HG03565 (cell line): ENCODE results near the gene MDP1.
"Not testable (repeated sequence)": the region's sequence is repeated elsewhere in the genome, so short reads cannot be mapped to it uniquely, and the experiment has no call there.

Source experiments
- ATAC-seq: cut with Tn5 transposase; IDR thresholded peaks from one replicate; pipeline ENCODE4 v1.9.1; 2021; ENCODE audit warnings: mild to moderate bottlenecking, moderate library complexity; ENCODE audit not compliant: unreplicated experiment

The MDP1 gene

DNA sequence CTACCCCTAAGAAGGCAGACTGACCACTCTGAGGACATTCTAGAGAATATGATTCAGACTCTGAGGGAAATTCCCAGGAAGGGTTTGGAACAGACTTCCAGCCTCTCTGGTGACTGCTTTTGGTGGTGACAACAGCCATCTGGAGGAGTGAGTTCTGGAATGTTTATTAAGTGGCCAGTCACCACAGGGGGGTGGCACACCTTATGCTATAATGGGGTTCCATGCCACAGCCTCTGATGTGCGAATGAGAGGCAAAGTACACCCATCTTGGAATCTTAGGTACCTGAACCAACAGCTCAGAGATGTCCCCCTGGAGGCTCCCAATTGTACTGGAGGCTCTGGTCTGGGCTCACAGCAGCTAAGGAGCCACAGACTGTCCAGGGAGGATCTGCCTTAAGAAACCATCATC lies 36.0 kb upstream of the MDP1 start:
- no peak for ATAC-seq

DNA sequence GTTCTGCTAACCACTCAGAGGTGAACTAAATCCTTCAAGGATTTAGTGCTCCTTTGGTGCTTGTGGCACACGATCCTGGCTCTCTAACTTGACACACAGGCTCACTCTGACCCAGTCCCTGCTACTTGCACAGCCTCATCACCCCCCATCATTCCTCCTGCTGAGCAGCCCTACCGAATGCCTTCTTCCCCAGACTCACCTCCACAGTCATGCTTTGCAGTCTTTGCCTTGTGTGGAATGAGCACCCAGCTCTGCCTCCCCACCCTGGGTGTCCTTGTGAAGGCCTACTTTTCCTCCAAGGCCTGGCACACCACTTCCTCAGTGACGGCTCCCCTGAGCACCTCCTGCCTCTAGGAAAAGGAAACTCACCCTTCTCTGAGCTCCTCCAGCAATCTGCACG lies 34.5 kb upstream of the MDP1 start:
- no peak for ATAC-seq

DNA sequence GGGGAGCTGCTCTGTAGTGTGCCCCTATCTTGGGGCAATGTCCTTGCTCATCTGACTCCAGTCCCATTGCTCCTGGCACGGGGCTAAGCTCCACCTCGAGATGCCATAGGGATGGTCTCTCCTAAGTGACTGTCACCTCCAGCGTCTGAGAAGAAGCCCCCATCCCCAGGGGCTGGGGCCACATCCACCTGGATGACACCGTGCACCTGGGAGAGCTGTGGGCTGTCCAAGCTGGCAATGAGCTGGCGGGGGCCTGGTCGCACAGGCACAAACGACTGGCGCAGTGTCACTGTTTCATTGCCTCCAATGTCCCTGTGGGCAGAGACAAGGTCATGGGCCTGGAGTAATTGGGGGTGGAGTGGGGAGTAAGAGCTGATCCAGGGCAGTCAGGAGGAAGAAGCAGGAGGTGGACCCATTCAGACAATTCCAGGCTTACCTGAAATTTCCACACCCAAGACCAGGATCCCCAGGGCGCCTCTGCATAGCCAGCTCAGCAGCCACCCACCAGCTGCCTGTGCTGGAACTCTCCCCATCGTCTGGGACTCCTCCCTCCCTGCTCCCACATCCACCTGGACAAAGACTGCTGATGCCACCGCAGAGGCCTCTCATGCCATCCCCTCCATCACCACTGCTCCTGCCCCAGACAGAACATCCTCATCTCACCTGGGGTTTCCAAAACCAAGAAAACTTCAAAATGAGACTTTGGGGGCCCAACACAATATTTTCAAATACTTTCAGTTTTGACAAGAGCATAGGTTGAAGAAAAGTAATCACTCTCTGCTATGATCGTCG lies 33.6 kb upstream of the MDP1 start:
- no peak for ATAC-seq

DNA sequence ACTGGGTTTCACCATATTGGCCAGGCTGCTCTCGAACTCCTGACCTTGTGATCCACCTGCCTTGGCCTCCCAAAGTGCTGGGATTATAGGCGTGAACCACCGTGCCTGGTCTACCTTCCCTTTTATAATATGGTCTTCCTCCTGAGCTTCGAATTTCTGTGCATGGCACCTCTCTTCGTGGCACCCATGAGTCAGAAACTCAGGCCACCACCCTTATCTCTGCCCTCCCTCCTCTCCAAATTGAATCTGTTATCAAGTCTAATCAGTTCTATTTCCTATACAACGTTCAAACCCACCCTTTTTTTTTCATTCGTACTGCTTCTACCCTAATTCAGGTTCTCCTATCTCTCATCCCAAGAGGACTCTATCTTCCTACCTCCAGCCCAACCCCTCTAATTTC lies 31.6 kb upstream of the MDP1 start:
- ATAC-seq = no peak

DNA sequence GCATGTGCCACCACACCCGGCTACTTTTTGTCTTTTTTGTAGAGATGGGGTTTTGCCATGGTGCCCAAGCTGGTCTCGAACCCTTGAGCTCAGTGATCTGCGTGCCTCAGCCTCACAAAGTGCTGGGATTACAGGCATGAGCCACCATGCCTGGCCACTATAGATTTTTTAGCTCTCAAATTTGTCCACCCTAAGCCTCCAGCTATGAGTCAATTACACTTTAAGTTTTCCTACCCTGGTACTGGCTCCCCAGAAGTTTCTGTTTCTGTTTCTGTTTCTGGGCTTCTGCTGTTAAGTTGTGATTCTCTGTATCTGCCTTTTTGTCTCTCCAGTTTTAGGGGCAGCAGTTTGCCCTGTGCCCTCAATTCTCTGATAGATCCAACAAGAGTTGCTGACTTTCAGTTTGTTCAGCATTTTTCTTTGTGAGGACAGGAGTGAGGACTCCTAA lies 30.9 kb upstream of the MDP1 start:
- no peak for ATAC-seq

DNA sequence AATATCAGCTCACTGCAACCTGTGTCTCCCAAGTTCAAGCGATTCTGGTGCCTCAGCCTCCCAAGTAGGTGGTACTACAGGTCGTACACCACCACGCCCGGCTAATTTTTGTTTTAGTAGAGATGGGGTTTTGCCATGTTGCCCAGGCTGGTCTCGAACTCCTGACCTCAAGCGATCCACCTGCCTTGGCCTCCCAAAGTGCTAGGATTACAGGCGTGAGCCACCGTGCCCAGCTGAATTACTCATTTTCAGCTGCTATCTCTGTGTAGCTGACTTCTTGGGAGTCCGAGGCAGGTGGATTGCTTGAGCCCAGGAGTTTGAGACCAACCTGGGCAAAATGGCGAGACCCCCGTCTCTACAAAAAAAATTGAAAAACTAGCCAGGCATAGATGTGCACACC lies 29.5 kb upstream of the MDP1 start:
- ATAC-seq = not testable (repeated sequence)

DNA sequence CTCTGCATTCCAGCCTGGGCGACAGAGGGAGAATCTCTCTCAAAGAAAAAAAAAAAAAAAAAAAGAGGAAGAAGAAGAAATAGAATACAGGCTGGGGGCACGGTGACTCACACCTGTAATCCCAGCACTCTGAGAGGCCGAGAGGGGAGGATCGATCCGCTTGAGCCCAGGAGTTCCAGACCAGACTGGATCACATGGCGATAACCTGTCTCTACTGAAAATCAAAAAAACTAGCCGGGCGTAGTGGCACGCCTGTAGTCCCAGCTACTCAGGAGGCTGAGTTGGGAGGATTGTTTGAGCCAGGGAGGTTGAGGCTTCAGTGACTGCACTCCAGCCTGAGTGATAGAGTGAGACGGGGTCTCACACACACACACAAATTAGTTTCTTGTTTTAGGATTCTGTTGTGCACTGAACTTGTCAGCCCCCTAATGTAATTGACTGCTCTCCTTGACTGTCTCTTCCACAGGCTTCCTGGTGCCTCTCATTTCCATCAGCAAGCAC lies 27.5 kb upstream of the MDP1 start:
- ATAC-seq = no peak

DNA sequence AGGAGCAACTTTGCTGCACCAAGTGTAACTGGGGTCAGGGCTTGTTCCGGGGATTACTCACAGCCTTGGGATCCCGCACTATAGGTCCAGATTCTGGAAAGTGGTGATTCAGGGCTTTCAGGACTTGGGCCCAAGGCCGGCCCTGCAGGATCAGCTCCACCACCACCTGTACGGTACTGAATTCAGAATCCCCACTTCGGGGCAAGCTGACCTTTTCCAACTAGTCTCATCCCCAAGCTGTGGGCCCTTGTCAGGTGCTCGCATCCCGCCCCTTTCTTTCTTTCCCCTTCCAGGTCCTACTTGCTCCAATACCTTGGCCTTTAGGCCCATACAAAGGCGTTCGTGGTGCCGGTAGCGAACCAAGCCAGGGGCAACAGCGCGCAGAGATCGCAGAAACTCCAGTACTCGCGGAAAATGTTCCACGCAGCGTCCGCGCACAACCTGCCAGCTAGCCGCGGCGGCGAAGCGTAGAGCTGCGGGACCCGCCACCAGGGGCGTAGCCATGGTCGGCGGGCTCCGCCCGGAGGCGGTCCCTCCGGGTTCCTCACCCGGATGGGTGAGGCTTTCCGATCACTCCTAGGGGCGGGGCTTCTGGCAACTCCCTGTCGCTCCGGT lies 26.1 kb upstream of the MDP1 start:
- ATAC-seq = peak; percentile 64

DNA sequence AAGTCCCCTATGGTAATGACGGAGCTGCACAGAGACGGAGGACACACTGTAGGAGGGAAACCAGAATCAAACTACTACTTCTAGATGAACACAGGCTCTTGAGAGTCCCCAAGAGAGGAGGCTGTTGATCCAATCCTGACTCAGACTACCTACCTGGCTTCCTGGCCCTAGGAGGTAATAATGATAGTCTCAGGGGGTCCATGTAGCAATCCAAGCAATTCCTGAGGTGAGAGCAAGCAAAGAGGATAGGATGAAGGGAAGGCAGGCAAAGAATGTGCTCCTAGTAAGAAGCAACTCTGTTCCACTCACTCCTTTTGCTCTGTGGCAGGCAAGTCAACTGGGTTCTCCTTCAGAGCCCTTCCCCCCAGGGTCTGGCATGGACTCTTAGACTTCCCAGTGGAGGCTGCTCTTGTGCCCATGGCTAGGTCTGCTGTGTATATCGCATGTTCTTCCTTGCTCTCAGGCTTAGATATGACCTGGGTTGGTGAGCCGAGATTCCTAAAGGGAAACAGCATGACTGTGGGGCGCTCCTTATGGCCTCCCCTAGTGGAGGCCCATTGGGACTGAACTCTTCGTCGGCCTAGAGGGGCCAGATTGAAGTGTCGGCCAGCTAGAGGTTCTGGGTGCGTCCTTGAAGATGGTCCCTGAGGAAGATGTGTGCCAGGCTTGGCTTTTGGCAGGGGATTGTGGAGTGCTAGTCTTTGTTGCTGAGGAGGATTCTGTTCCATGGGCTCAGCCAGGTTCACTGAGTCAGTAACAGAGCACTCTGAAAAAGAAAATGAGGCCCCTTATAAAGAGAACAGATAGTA lies 24.4 kb upstream of the MDP1 start:
- no peak for ATAC-seq

DNA sequence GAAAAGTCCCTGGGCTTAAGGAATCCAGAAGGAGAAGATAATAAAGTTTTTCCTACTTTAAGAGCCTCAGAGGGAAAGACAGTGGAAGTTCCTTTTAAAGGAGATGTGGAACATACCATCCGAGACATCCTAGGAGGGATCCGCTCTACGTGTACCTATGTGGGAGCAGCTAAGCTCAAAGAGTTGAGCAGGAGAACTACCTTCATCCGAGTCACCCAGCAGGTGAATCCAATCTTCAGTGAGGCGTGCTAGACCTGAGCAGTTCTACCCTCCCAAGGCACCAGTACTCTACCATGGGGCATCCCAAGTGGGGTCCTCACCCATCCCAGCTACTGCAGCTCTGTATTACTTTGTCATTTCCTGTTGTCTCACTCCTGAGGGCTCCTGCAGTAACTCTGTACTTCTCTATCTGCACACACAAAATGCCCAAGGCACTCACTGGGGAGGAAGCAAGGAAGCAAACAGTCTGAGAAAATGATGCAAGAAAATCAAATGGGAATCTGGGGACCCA lies 22.7 kb upstream of the MDP1 start:
- ATAC-seq = no peak

DNA sequence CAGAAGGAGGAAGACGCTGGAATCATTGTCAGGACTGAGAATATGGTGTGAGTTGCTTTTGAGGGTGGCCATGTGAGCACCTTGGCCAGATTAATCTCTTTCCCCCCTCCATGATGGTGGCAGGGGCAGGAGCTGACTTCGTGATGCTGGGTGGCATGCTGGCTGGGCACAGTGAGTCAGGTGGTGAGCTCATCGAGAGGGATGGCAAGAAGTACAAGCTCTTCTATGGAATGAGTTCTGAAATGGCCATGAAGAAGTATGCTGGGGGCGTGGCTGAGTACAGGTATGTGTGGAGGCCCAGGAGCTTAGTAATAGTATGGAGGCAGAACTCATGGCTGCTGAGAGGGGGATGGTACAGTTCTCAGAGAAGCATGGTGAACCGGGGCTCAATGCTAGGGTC lies 22.3 kb upstream of the MDP1 start:
- no peak for ATAC-seq

DNA sequence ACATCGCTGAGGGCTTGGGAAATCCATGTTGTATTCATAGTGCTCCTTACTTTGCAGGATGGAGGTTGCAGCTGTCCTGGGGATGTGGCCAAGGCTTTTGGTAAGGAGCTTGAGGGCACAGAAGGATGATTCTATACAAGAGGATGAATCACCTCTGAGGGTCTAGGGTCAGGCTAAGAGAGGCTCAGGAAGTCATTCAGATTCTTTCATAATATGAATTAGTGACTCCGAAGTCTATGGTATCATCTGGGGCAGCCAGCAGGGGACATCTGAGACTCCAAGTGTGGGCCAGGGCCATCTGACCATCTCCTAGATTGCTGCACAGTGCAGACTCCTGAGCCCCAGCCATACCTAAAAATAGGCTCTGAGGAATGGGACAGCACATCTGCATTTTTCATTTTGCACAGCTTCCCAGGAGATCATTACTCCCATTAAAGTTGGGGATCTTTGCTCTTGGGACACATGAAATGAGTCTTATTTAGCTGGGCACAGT lies 21.6 kb upstream of the MDP1 start:
- ATAC-seq = no peak

DNA sequence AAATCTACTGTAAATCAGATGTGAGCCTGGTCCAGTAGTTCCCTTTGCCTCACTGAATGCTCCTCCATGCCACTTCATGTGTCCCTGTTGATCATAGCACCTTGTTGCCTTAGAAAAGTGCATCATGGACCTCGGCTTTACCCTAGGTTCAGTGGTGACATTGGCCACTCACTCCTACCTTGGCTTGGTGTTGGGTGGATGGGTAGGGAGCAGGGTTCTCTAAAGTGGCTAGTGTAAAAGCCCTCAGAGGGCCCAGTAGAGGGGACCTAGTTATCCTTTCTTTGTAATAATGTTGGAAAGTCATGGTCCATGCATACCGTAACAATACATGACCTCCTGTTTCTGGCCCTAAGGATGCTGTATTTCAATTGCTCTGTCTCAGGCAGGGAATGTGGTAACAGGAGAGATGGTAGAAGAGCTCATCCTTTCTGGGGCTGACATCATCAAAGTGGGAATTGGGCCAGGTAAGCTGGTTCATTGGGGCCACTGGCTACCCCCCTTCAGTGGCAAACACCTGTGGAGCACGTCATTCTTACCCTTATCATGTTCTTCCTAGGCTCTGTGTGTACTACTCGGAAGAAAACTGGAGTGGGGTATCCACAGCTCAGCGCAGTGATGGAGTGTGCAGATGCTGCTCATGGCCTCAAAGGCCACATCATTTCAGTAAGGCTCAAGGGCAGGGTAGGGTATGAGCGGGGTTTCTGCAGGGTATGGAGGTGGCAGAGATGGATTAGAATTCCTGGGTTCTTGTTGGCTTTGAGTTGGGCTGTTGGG lies 21.0 kb upstream of the MDP1 start:
- no peak for ATAC-seq

DNA sequence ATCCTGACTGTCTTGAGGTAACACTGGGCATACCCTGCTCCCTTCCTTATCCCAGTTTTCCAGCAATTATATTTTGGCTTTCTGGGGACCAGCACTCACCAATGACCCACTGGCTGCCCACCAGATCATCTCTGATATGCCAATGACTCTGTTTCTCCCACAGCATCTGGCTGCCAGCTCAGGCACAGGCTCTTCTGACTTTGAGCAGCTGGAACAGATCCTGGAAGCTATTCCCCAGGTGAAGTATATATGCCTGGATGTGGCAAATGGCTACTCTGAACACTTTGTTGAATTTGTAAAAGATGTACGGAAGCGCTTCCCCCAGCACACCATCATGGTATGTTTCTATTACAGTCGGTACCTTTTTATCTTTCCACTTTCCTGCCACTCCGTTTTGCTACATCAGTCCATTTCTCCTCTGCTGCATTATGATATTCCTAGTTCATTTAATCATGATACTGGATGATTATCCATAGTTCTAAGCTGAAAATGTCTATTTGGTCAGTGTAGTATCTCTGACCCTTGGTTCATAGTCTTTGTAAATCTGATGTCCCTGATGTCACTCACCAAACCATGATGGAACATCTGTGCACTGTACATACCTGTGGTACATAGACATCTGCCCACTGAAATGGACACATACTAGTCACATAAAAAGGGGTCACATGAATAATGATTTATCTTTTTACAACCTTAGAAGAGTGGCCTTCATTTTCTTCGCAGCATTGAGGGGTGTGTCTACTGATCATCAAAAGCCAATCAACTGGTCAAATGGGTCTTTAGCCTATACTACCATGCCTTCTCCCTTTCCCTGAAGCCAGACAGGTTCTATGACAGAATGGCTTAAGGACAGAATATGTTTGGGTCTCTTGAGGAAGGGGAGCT lies 20.2 kb upstream of the MDP1 start:
- ATAC-seq = no peak

DNA sequence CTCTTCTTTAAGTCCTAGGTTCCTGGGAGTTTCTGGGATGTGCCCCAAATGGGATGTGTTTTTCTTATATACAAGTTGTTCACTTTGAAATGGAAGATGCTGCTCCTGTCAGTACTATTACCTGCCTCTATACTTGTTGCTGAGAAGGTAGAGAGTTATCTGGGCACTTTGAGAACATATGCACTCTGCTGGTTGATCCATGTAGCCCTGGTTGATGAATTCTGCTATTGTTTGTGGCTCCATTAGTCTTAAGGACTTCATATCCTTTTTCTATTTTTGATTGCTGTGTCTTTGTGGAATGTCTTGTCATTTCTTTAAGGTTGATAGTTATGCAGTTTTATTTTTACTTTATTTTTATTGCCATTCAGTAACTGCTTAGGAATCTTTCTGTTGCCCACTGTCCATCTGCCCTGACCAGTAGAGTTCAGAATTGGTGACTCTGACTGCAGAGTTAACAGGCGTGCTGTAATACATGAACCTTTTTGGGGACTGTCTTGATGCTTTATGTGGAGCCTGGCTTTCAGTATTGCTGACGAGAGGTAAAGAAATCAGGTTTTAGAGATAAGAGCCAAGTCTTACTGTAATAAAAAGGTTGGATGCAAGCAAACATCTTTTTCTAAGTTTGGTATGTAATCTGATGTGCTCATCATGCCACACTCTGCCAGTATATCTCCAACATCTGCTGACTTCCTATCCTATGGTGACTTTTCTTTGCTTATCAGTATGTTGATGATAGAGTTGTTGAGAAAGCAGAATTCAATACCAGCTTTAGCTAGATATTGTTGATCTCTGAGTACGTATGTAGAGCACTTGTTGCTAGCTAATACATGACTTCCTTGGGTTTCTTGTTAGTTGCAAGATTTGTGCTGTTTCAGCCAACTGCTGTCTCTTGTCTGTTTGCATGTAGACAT lies 18.5 kb upstream of the MDP1 start:
- ATAC-seq = no peak

DNA sequence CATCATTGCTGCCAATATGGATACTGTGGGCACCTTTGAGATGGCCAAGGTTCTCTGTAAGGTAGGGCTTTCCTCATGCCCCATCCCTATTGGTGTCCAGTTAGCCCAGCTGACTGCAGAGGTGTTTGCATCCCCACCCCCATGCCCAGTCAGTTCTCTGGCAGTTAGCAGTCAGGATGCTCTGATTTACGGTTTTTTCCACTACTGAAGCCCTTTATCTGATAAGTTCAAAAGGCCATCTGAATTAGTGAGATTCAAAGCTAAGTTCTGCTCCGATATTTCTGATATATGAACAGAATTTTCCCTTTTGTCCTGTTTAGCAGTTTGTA lies 17.6 kb upstream of the MDP1 start:
- ATAC-seq = no peak

DNA sequence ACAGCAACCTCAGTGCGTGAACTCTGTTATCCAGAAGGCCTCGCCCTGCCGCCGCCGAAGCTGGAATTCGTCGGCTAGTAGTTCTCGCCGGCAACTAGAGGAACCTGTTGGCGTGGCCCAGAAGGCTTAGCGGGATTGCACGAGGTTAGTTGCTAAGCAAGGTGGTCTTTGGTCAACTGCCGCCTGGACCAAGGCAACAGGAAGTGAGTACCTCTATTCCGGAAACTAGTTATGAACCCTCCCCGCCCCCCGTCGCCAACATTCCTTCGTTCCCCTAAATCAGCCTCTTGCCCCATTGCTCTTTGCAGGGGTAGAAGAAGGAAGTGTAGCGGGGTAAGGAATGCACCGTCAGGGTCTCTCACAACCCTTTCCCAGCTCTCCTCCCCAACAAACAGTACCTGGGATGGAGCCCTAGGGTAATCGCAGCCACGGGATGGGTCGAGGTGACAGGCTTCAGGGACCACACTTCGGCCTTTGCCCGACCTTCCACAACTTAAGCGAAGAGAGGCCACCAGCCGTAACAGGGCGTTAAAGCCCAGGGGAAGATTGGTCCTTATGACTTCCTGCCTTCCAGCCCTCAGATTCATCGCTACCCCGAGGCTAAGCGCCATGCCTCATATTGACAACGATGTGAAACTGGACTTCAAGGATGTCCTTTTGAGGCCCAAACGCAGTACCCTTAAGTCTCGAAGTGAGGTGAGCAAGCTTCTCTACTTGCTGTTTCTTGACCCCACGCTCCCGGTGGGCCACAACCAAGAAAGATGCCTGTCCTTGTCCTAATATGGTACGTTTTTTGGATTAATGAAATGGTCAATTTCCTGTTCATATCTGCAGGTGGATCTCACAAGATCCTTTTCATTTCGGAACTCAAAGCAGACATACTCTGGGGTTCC lies 17.0 kb upstream of the MDP1 start, which contains the start of gene GMPR2:
Gene GMPR2 (plus strand): TSS at position 285 of the 893 bp plus-strand sequence. CDS start 325 bp downstream, at position 610.
- peak; percentile 33 for ATAC-seq
